HCT116 (cell line): ENCODE data around the gene SCNN1B. TPM values are rescaled to one million over a fixed set of nuclear protein-coding genes. Genes with fewer than 3 reads are reported as not detected.

Experiments
- ATAC-seq: fragments of 200-7000 bp; cut with Tn5 transposase; 2 replicates; pipeline ENCODE4 v1.9.1; 2020; ENCODE audit warnings: mild to moderate bottlenecking, moderate library complexity
- BruUV-seq: library from RNA; stranded (reverse); fragments of 400-500 nt; replicated peaks from 2 replicates; lab custom pipeline; 2021; lab: Mats Ljungman, UMichigan
- CTCF ChIA-PET: fragments of 300-600 bp; sonication (Branson Sonifier 250); formaldehyde crosslinking; loops from one replicate; lab custom pipeline; 2021; ENCODE audit warnings: antibody characterized with exemption; lab: Charles Lee
- POLR2A ChIA-PET: fragments of 300-600, 350-600 bp; sonication (Branson Sonifier 250); formaldehyde crosslinking; loops from one replicate; lab custom pipeline; 2021; ENCODE audit warnings: antibody characterized with exemption; lab: Charles Lee
- RAD21 ChIA-PET, 2 experiments: fragments of 300-600 bp; sonication (Branson Sonifier 250); formaldehyde crosslinking; loops; one replicate each; lab custom pipeline; 2023; ENCODE audit warnings: low total read pairs in 2 of 2; ENCODE audit not compliant: uncharacterized antibody in 2 of 2, unreplicated experiment in 2 of 2, low non-redundant PET in 1 of 2; lab: Charles Lee
- DNase-seq: peaks from one replicate; pipeline ENCODE4 v3.0.0-alpha.2; 2010; ENCODE audit warnings: low read depth, low spot score
- H2AFZ ChIP-seq: fragments of 200-600 bp; shearing (Covaris generic), sonication (generic); 2 replicates; pipeline ENCODE4 v1.6.1; 2017; ENCODE audit warnings: low read depth, mixed run types, mixed read lengths, antibody characterized with exemption, low read length; ENCODE audit not compliant: poor library complexity, severe bottlenecking
- H3K27ac ChIP-seq: 2 replicates; pipeline ENCODE4 v1.5.1; 2012; ENCODE audit warnings: low read depth, low read length
- H3K27me3 ChIP-seq: fragments of 200-600 bp; sonication (generic); 2 replicates; pipeline ENCODE4 v1.6.1; 2016; ENCODE audit warnings: mixed run types, low read length, mixed read lengths; ENCODE audit not compliant: insufficient read depth
- H3K36me3 ChIP-seq, 2 experiments: fragments of 200-500 bp in 1 of 2; fragments of 200-600 bp in 1 of 2; sonication (Bioruptor generic) in 1 of 2; sonication (generic) in 1 of 2; 2 replicates each; pipeline versions ENCODE4 v1.5.1 to v1.6.1; 2014 to 2016; ENCODE audit warnings: low read length in 2 of 2, inconsistent platforms in 1 of 2, mixed read lengths in 1 of 2, mixed run types in 1 of 2; ENCODE audit not compliant: insufficient read depth in 2 of 2, control insufficient read depth in 1 of 2
- H3K4me1 ChIP-seq, 2 experiments: fragments of 200-600 bp in 1 of 2; sonication (generic) in 1 of 2; 2 replicates each; pipeline versions ENCODE4 v1.5.1 to v1.6.1; 2012 to 2017; ENCODE audit warnings: low read length in 2 of 2, inconsistent platforms in 1 of 2, mild to moderate bottlenecking in 1 of 2, mixed read lengths in 1 of 2, mixed run types in 1 of 2, moderate library complexity in 1 of 2; ENCODE audit not compliant: insufficient read depth in 2 of 2, control insufficient read depth in 1 of 2
- H3K4me2 ChIP-seq: fragments of 200-600 bp; sonication (generic); 2 replicates; pipeline ENCODE4 v1.6.1; 2017; ENCODE audit warnings: mixed run types, low read length, mixed read lengths
- H3K4me3 ChIP-seq, 2 experiments: fragments of 200-600 bp in 1 of 2; sonication (generic) in 1 of 2; replicated peaks in 1 of 2; 2 replicates each; pipeline ENCODE4 v1.5.1; 2011 to 2016; ENCODE audit warnings: low read length in 2 of 2, control low read depth in 1 of 2, low read depth in 1 of 2, mild to moderate bottlenecking in 1 of 2, mixed read lengths in 1 of 2, mixed run types in 1 of 2
- H3K79me2 ChIP-seq: fragments of 200-600 bp; sonication (generic); 2 replicates; pipeline ENCODE4 v1.6.1; 2017; ENCODE audit warnings: mild to moderate bottlenecking, mixed run types, low read length, moderate library complexity, mixed read lengths; ENCODE audit not compliant: insufficient read depth
- H3K9ac ChIP-seq: fragments of 200-600 bp; sonication (generic); 2 replicates; pipeline ENCODE4 v1.6.1; 2016; ENCODE audit warnings: low read length, mixed read lengths
- H3K9me2 ChIP-seq: fragments of 200-600 bp; sonication (generic), shearing (Covaris generic); 2 replicates; pipeline ENCODE4 v1.6.1; 2017; ENCODE audit warnings: mixed run types, mild to moderate bottlenecking, moderate library complexity; ENCODE audit not compliant: insufficient read depth
- H3K9me3 ChIP-seq, 2 experiments: fragments of 200-500 bp in 1 of 2; fragments of 200-600 bp in 1 of 2; sonication (Bioruptor generic) in 1 of 2; sonication (generic) in 1 of 2; 2 replicates each; pipeline ENCODE4 v1.6.1; 2014 to 2017; ENCODE audit warnings: low read length in 2 of 2, mixed read lengths in 2 of 2, inconsistent platforms in 1 of 2, low read depth in 1 of 2, mild to moderate bottlenecking in 1 of 2, mixed run types in 1 of 2, moderate library complexity in 1 of 2; ENCODE audit not compliant: control insufficient read depth in 1 of 2, insufficient read depth in 1 of 2
- H4K20me1 ChIP-seq: fragments of 200-600 bp; sonication (generic), shearing (Covaris generic); 2 replicates; pipeline ENCODE4 v1.6.1; 2017; ENCODE audit warnings: mixed run types, mild to moderate bottlenecking, moderate library complexity; ENCODE audit not compliant: insufficient read depth
- CBX3 ChIP-seq: IDR thresholded peaks from 2 replicates; pipeline ENCODE4 v1.6.1; 2012; ENCODE audit warnings: low read depth
- CEBPB ChIP-seq: IDR thresholded peaks from 2 replicates; pipeline ENCODE4 v1.6.1; 2012; ENCODE audit warnings: low read depth
- CTCF ChIP-seq, 3 experiments: fragments of 200-600 bp in 1 of 3; sonication (generic) in 1 of 3; IDR thresholded peaks in 2 of 3; conservative IDR thresholded peaks in 1 of 3; 2 replicates each; pipeline ENCODE4 v1.5.1; 2012 to 2017; ENCODE audit warnings: low read depth in 2 of 3, low read length in 2 of 3, antibody characterized with exemption in 1 of 3, borderline replicate concordance in 1 of 3, control low read depth in 1 of 3, mild to moderate bottlenecking in 1 of 3, mixed read lengths in 1 of 3, mixed run types in 1 of 3, moderate library complexity in 1 of 3; ENCODE audit not compliant: insufficient read depth in 1 of 3
- EGR1 ChIP-seq: IDR thresholded peaks from 2 replicates; pipeline ENCODE4 v1.6.1; 2012; ENCODE audit warnings: low read depth
- EZH2 ChIP-seq: fragments of 200-600 bp; sonication (generic); IDR thresholded peaks from 2 replicates; pipeline ENCODE4 v1.6.1; 2017; ENCODE audit warnings: antibody characterized with exemption, mixed run types
- JUND ChIP-seq: IDR thresholded peaks from 2 replicates; pipeline ENCODE4 v1.6.1; 2012
- POLR2A ChIP-seq: IDR thresholded peaks from 2 replicates; pipeline ENCODE4 v1.7.0; 2011; ENCODE audit warnings: borderline replicate concordance; ENCODE audit not compliant: insufficient read depth, insufficient read length; ENCODE audit errors: extremely low read depth
- POLR2AphosphoS5 ChIP-seq: IDR thresholded peaks from 2 replicates; pipeline ENCODE4 v1.6.1; 2011; ENCODE audit warnings: mild to moderate bottlenecking, low read depth, low read length, moderate library complexity
- RAD21 ChIP-seq: IDR thresholded peaks from 2 replicates; pipeline ENCODE4 v1.6.1; 2012; ENCODE audit warnings: low read depth, mild to moderate bottlenecking
- REST ChIP-seq: IDR thresholded peaks from 2 replicates; pipeline ENCODE4 v1.6.1; 2012; ENCODE audit warnings: low read depth
- SIN3A ChIP-seq: IDR thresholded peaks from 2 replicates; pipeline ENCODE4 v1.6.1; 2012; ENCODE audit warnings: low read depth
- SRF ChIP-seq: IDR thresholded peaks from 2 replicates; pipeline ENCODE4 v1.6.1; 2012; ENCODE audit warnings: low read depth
- TCF7L2 ChIP-seq: IDR thresholded peaks from 2 replicates; pipeline ENCODE4 v1.7.0; 2011; ENCODE audit warnings: borderline replicate concordance, inconsistent platforms; ENCODE audit not compliant: insufficient read depth, insufficient read length; ENCODE audit errors: extremely low read depth
- YY1 ChIP-seq: IDR thresholded peaks from 2 replicates; pipeline ENCODE4 v1.6.1; 2011; ENCODE audit warnings: low read length, low read depth, moderate library complexity, mild to moderate bottlenecking; ENCODE audit not compliant: insufficient replicate concordance; ENCODE audit errors: extremely low read depth
- ZFX ChIP-seq: fragments of 450-650 bp; IDR thresholded peaks from 2 replicates; pipeline ENCODE4 v1.6.1; 2017
- ZNF274 ChIP-seq: fragments of 200-500 bp; sonication (Bioruptor generic); IDR thresholded peaks from 2 replicates; pipeline ENCODE4 v1.6.1; 2014; ENCODE audit warnings: mild to moderate bottlenecking, low read depth, low read length, inconsistent platforms
- intact Hi-C: fragments of 100-400 bp; cut with micrococcal nuclease; formaldehyde crosslinking; loops from 2 replicates; pipeline ENCODE4 v1.10.0; 2022
- total RNA-seq: library from RNA; stranded (reverse); gene quantifications from one replicate; pipeline ENCODE4 v1.2.1, GENCODE V29; 2021; ENCODE audit not compliant: unreplicated experiment
- TF ChIP-seq, protein P1 (sequence below): IDR thresholded peaks from 2 replicates; pipeline ENCODE4 v1.6.1; 2011; ENCODE audit warnings: mild to moderate bottlenecking, low read length, moderate library complexity; ENCODE audit not compliant: insufficient replicate concordance; ENCODE audit errors: extremely low read depth
- TF ChIP-seq, protein P2 (sequence below): IDR thresholded peaks from 2 replicates; pipeline ENCODE4 v1.6.1; 2012

Gene SCNN1B
- total RNA-seq, 1 experiment from 2014 or later, result 0.37 TPM

GRCh38 chr16:23408823-23409298 lies 106.8 kb downstream of the SCNN1B start:
- BruUV-seq, result no TSS peak
- H3K79me2 ChIP-seq, result no peaks in the 10 kb centered on the region
- H3K4me1 ChIP-seq, result no peaks in the 10 kb centered on the region
- no peak overlapping the region for H2AFZ ChIP-seq
- RAD21 ChIA-PET, result no interaction called here
- DNase-seq (no peak), ATAC-seq (no peak)
- no peak overlapping the region for H3K4me3 ChIP-seq
- intact Hi-C loops, result no loop called here
- TF ChIP-seq, protein P1, sequence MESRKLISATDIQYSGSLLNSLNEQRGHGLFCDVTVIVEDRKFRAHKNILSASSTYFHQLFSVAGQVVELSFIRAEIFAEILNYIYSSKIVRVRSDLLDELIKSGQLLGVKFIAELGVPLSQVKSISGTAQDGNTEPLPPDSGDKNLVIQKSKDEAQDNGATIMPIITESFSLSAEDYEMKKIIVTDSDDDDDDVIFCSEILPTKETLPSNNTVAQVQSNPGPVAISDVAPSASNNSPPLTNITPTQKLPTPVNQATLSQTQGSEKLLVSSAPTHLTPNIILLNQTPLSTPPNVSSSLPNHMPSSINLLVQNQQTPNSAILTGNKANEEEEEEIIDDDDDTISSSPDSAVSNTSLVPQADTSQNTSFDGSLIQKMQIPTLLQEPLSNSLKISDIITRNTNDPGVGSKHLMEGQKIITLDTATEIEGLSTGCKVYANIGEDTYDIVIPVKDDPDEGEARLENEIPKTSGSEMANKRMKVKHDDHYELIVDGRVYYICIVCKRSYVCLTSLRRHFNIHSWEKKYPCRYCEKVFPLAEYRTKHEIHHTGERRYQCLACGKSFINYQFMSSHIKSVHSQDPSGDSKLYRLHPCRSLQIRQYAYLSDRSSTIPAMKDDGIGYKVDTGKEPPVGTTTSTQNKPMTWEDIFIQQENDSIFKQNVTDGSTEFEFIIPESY, result no peak
- TF ChIP-seq CTCF (IDR thresholded peaks at IDR 0.05 in 2 of 3, conservative IDR thresholded peaks at IDR 0.05 in 1 of 3; ENCODE audit: borderline replicate concordance in 1 of 3, insufficient read depth in 1 of 3, low read depth in 2 of 3, low read length in 2 of 3) (no peak), ZNF274 (no peak), SIN3A (no peak), POLR2A (no peak), CEBPB (no peak), YY1 (no peak), EGR1 (no peak), JUND (no peak), RAD21 (no peak), EZH2 (no peak), REST (no peak), CBX3 (no peak), SRF (no peak), TCF7L2 (no peak), POLR2AphosphoS5 (no peak), ZFX (no peak)
- TF ChIP-seq, protein P2, sequence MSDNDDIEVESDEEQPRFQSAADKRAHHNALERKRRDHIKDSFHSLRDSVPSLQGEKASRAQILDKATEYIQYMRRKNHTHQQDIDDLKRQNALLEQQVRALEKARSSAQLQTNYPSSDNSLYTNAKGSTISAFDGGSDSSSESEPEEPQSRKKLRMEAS, result no peak
- no peak overlapping the region for H3K4me2 ChIP-seq
- CTCF ChIA-PET, result no interaction called here
- H3K9me3 ChIP-seq, result no peaks in the 10 kb centered on the region
- no peak overlapping the region for H3K27ac ChIP-seq
- POLR2A ChIA-PET, result no interaction called here
- H3K27me3 ChIP-seq, result no peaks in the 10 kb centered on the region
- H4K20me1 ChIP-seq, result no peaks in the 10 kb centered on the region
- peaks cover 7 to 18% of the 10 kb centered on the region in 2 experiments for H3K36me3 ChIP-seq
- no peaks in the 10 kb centered on the region for H3K9me2 ChIP-seq
- H3K9ac ChIP-seq, result no peak overlapping the region
